Measurements from ENCODE around the gene PAAF1.

The PAAF1 gene

DNA sequence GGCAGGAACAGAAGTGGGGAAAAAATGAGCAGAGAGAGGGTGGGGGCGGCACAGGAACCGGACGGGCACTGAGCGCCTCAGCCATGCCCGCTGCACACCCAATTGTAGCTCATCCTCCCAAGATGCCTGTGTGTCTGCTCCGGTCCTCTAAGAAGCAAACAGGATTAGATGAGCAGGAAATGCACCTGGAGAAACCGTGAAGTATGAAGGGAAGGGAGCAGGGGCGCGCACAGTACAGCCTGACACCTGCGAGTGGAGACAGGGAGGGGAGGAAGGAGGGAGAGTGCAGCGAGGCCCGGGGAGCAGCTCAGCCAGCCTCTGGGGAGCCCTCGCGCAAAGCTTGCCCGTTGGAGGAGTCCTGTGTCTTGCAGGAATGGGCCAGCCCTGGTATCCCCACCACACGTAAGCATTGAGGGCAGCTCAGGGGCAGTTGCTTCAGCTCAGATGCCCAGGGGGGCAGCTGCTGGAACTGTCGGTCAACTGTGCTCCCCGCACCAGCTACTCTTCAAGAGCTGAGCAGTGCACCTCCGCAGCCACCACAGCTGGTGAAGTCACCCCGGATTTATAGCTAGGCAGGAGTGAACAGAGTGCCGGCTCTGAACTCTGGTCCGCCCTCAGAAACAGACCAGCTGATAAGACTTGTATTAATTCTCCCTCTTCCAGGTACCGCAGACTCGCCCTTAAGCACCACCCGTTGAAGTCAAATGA, 81.0 kb downstream of the PAAF1 start:
- Histone ChIP-seq H3K18ac (ENCODE audit: low read length) (peak overlapping the region; percentile 53), H3K9me3 (replicated peaks in 1 of 2; ENCODE audit: control insufficient read depth in 2 of 2, insufficient read depth in 1 of 2, low read depth in 1 of 2, low read length in 2 of 2) (no peaks in the 10 kb centered on the region), H3K79me1 (ENCODE audit: low read depth, low read length) (no peaks in the 10 kb centered on the region), H3K4me2 (ENCODE audit: insufficient read depth, low read length, poor library complexity, severe bottlenecking) (no peak overlapping the region), H2AFZ (ENCODE audit: low read length) (peak overlapping the region; percentile 69), H3K23ac (ENCODE audit: low read depth, low read length, poor library complexity) (peak overlapping the region; percentile 11), H4K8ac (ENCODE audit: low read depth, low read length) (no peak overlapping the region), H4K91ac (ENCODE audit: low read depth, low read length, poor library complexity) (peak overlapping the region; percentile 16), H3K36me3 (replicated peaks in 1 of 2; ENCODE audit: control insufficient read depth in 2 of 2, insufficient read depth in 2 of 2, low read length in 2 of 2) (no peaks in the 10 kb centered on the region), H3K27me3 (ENCODE audit: control insufficient read depth in 3 of 3, insufficient read depth in 3 of 3, low read depth in 1 of 3, low read length in 3 of 3) (no peaks in the 10 kb centered on the region), H3K14ac (ENCODE audit: low read length) (peak overlapping the region; percentile 78), H2AK5ac (ENCODE audit: low read depth, low read length) (peak overlapping the region; percentile 56), H2BK12ac (ENCODE audit: low read length) (peak overlapping the region; percentile 76), H2BK5ac (ENCODE audit: low read length) (peak overlapping the region; percentile 33), H2BK15ac (ENCODE audit: low read length) (peak overlapping the region; percentile 25), H3K4ac (ENCODE audit: low read length) (no peak overlapping the region), H2BK120ac (ENCODE audit: low read depth, low read length) (peak overlapping the region; percentile 36), H3K9ac (ENCODE audit: low read depth, low read length, poor library complexity) (peak overlapping the region; percentile 25), H3K27ac (replicated peaks; ENCODE audit: low read length) (no peak overlapping the region), H3K4me3 (ENCODE audit: low read length in 2 of 2) (no peak overlapping the region), H3K4me1 (ENCODE audit: control insufficient read depth in 2 of 2, insufficient read depth in 1 of 2, low read depth in 1 of 2, low read length in 2 of 2) (peaks cover 7 to 8% of the 10 kb centered on the region in 2 donors)
- no peak for DNase-seq (ENCODE audit: low spot score)
- WGBS, 2 donors (ENCODE audit: extremely low coverage in 2 of 2, insufficient read length in 2 of 2, insufficient replicate concordance in 1 of 2), result no CpG with 5 or more reads among the region's 25 CpGs

DNA sequence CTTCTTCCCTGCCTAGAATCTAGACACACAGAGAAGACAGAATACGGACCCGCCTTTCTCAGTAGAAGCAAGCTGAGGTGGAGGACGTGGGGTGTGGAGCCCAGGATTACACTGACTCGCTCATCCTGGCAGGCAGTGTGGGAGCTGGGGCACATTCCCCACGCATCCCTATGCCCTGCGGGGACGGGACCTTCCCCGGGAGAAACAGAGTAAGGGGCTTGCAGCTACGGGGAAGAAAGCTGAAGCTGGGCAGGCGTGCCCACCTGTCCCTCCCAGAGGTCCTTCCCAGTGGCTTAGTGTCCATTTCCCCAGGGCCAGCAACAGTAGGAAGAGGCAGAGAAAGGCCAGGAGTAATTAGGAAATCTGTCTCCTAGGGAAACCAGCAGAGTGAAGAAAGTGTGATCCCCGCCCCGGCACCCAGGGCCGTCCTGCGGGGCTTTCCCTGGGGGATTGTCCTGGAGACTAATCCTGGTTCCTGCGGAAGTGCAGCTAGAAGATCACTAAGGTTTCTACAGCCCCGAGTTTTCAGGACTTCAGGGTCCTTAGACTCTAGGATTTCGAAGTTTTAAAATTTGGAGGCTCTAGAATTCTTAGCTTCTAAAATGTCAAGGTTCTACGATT, 81.8 kb downstream of the PAAF1 start:
- H3K4me1 ChIP-seq (ENCODE audit: control insufficient read depth in 2 of 2, insufficient read depth in 1 of 2, low read depth in 1 of 2, low read length in 2 of 2), result peaks cover 7 to 8% of the 10 kb centered on the region in 2 donors
- peak overlapping the region; percentile 27 for H3K18ac ChIP-seq (ENCODE audit: low read length)
- no peak overlapping the region for H2BK120ac ChIP-seq (ENCODE audit: low read depth, low read length)
- DNase-seq (ENCODE audit: low spot score), result no peak
- H2BK5ac ChIP-seq (ENCODE audit: low read length), result no peak overlapping the region
- H4K8ac ChIP-seq (ENCODE audit: low read depth, low read length), result no peak overlapping the region
- H3K14ac ChIP-seq (ENCODE audit: low read length), result no peak overlapping the region
- peak overlapping the region; percentile 5 for H3K23ac ChIP-seq (ENCODE audit: low read depth, low read length, poor library complexity)
- H3K79me1 ChIP-seq (ENCODE audit: low read depth, low read length), result no peaks in the 10 kb centered on the region
- H3K9me3 ChIP-seq (replicated peaks in 1 of 2; ENCODE audit: control insufficient read depth in 2 of 2, insufficient read depth in 1 of 2, low read depth in 1 of 2, low read length in 2 of 2), result no peaks in the 10 kb centered on the region
- no peak overlapping the region for H2AFZ ChIP-seq (ENCODE audit: low read length)
- no peak overlapping the region for H2BK15ac ChIP-seq (ENCODE audit: low read length)
- no peak overlapping the region for H3K9ac ChIP-seq (ENCODE audit: low read depth, low read length, poor library complexity)
- H4K91ac ChIP-seq (ENCODE audit: low read depth, low read length, poor library complexity), result no peak overlapping the region
- no peaks in the 10 kb centered on the region for H3K27me3 ChIP-seq (ENCODE audit: control insufficient read depth in 3 of 3, insufficient read depth in 3 of 3, low read depth in 1 of 3, low read length in 3 of 3)
- H3K4me3 ChIP-seq (ENCODE audit: low read length in 2 of 2), result no peak overlapping the region
- H3K27ac ChIP-seq (replicated peaks; ENCODE audit: low read length), result no peak overlapping the region
- H3K36me3 ChIP-seq (replicated peaks in 1 of 2; ENCODE audit: control insufficient read depth in 2 of 2, insufficient read depth in 2 of 2, low read length in 2 of 2), result no peaks in the 10 kb centered on the region
- WGBS, 2 donors (ENCODE audit: extremely low coverage in 2 of 2, insufficient read length in 2 of 2, insufficient replicate concordance in 1 of 2), result no CpG with 5 or more reads among the region's 18 CpGs
- no peak overlapping the region for H3K4me2 ChIP-seq (ENCODE audit: insufficient read depth, low read length, poor library complexity, severe bottlenecking)
- H2AK5ac ChIP-seq (ENCODE audit: low read depth, low read length), result no peak overlapping the region
- no peak overlapping the region for H3K4ac ChIP-seq (ENCODE audit: low read length)
- H2BK12ac ChIP-seq (ENCODE audit: low read length), result no peak overlapping the region

- Histone ChIP-seq H2BK15ac (ENCODE audit: low read length) (no peak overlapping the region), H4K91ac (ENCODE audit: low read depth, low read length, poor library complexity) (no peak overlapping the region), H4K8ac (ENCODE audit: low read depth, low read length) (no peak overlapping the region), H3K14ac (ENCODE audit: low read length) (peak overlapping the region; percentile 11), H3K79me1 (ENCODE audit: low read depth, low read length) (no peaks in the 10 kb centered on the region), H2BK5ac (ENCODE audit: low read length) (no peak overlapping the region), H3K4ac (ENCODE audit: low read length) (no peak overlapping the region), H3K36me3 (replicated peaks in 1 of 2; ENCODE audit: control insufficient read depth in 2 of 2, insufficient read depth in 2 of 2, low read length in 2 of 2) (no peaks in the 10 kb centered on the region), H3K9ac (ENCODE audit: low read depth, low read length, poor library complexity) (peak overlapping the region; percentile 38), H3K4me3 (ENCODE audit: low read length in 2 of 2) (no peak overlapping the region), H3K9me3 (replicated peaks in 1 of 2; ENCODE audit: control insufficient read depth in 2 of 2, insufficient read depth in 1 of 2, low read depth in 1 of 2, low read length in 2 of 2) (no peaks in the 10 kb centered on the region), H3K23ac (ENCODE audit: low read depth, low read length, poor library complexity) (no peak overlapping the region), H3K4me2 (ENCODE audit: insufficient read depth, low read length, poor library complexity, severe bottlenecking) (no peak overlapping the region), H3K27me3 (ENCODE audit: control insufficient read depth in 3 of 3, insufficient read depth in 3 of 3, low read depth in 1 of 3, low read length in 3 of 3) (no peaks in the 10 kb centered on the region), H3K4me1 (ENCODE audit: control insufficient read depth in 2 of 2, insufficient read depth in 1 of 2, low read depth in 1 of 2, low read length in 2 of 2) (peaks cover 5 to 9% of the 10 kb centered on the region in 2 donors), H2AK5ac (ENCODE audit: low read depth, low read length) (no peak overlapping the region), H3K27ac (replicated peaks; ENCODE audit: low read length) (no peak overlapping the region), H2BK120ac (ENCODE audit: low read depth, low read length) (no peak overlapping the region), H3K18ac (ENCODE audit: low read length) (peak overlapping the region; percentile 44), H2BK12ac (ENCODE audit: low read length) (no peak overlapping the region), H2AFZ (ENCODE audit: low read length) (peak overlapping the region; percentile 17)
- DNase-seq (ENCODE audit: low spot score), result no peak
- WGBS, 2 donors (ENCODE audit: extremely low coverage in 2 of 2, insufficient read length in 2 of 2, insufficient replicate concordance in 1 of 2), result no CpG with 5 or more reads among the region's 4 CpGs
Observed at GRCh38 chr11:73961321-73961720, 84.5 kb downstream of the PAAF1 start.

- Histone ChIP-seq H3K23ac (ENCODE audit: low read depth, low read length, poor library complexity) (no peak overlapping the region), H3K14ac (ENCODE audit: low read length) (no peak overlapping the region), H3K4me2 (ENCODE audit: insufficient read depth, low read length, poor library complexity, severe bottlenecking) (no peak overlapping the region), H2BK5ac (ENCODE audit: low read length) (no peak overlapping the region), H3K18ac (ENCODE audit: low read length) (no peak overlapping the region), H3K9me3 (replicated peaks in 1 of 2; ENCODE audit: control insufficient read depth in 2 of 2, insufficient read depth in 1 of 2, low read depth in 1 of 2, low read length in 2 of 2) (no peaks in the 10 kb centered on the region), H3K4me3 (ENCODE audit: low read length in 2 of 2) (no peak overlapping the region), H3K27ac (replicated peaks; ENCODE audit: low read length) (no peak overlapping the region), H4K8ac (ENCODE audit: low read depth, low read length) (no peak overlapping the region), H3K27me3 (ENCODE audit: control insufficient read depth in 3 of 3, insufficient read depth in 3 of 3, low read depth in 1 of 3, low read length in 3 of 3) (no peaks in the 10 kb centered on the region), H2AK5ac (ENCODE audit: low read depth, low read length) (no peak overlapping the region), H2BK120ac (ENCODE audit: low read depth, low read length) (no peak overlapping the region), H3K36me3 (replicated peaks in 1 of 2; ENCODE audit: control insufficient read depth in 2 of 2, insufficient read depth in 2 of 2, low read length in 2 of 2) (no peaks in the 10 kb centered on the region), H4K91ac (ENCODE audit: low read depth, low read length, poor library complexity) (no peak overlapping the region), H2AFZ (ENCODE audit: low read length) (no peak overlapping the region), H2BK15ac (ENCODE audit: low read length) (no peak overlapping the region), H3K4ac (ENCODE audit: low read length) (no peak overlapping the region), H3K79me1 (ENCODE audit: low read depth, low read length) (no peaks in the 10 kb centered on the region), H3K9ac (ENCODE audit: low read depth, low read length, poor library complexity) (no peak overlapping the region), H2BK12ac (ENCODE audit: low read length) (no peak overlapping the region), H3K4me1 (ENCODE audit: control insufficient read depth in 2 of 2, insufficient read depth in 1 of 2, low read depth in 1 of 2, low read length in 2 of 2) (peaks cover 1 to 9% of the 10 kb centered on the region in 2 donors)
- WGBS, 2 donors (ENCODE audit: extremely low coverage in 2 of 2, insufficient read length in 2 of 2, insufficient replicate concordance in 1 of 2), result no CpG with 5 or more reads among the region's 7 CpGs
- no peak for DNase-seq (ENCODE audit: low spot score)
Observed at GRCh38 chr11:73962101-73962705, 85.4 kb downstream of the PAAF1 start.

Data from neuronal stem cell (in vitro differentiated cells).